ENCODE data around the gene GPER1. TPM values are rescaled to one million over a fixed set of nuclear protein-coding genes. Genes with fewer than 3 reads are reported as not detected.

The GPER1 gene
- total RNA-seq, 1 donor from 2014 or later, result 0.08 TPM

GRCh38 chr7:1059200-1060091, 28.5 kb upstream of the GPER1 start:
- Histone ChIP-seq H3K27me3 (ENCODE audit: control insufficient read depth, insufficient read depth, low read length) (peaks cover 9% of the 10 kb centered on the region), H3K4me3 (ENCODE audit: low read depth, low read length) (no peak overlapping the region), H3K36me3 (ENCODE audit: control insufficient read depth, insufficient read depth, low read length) (no peaks in the 10 kb centered on the region)
- TF ChIP-seq, protein P1, sequence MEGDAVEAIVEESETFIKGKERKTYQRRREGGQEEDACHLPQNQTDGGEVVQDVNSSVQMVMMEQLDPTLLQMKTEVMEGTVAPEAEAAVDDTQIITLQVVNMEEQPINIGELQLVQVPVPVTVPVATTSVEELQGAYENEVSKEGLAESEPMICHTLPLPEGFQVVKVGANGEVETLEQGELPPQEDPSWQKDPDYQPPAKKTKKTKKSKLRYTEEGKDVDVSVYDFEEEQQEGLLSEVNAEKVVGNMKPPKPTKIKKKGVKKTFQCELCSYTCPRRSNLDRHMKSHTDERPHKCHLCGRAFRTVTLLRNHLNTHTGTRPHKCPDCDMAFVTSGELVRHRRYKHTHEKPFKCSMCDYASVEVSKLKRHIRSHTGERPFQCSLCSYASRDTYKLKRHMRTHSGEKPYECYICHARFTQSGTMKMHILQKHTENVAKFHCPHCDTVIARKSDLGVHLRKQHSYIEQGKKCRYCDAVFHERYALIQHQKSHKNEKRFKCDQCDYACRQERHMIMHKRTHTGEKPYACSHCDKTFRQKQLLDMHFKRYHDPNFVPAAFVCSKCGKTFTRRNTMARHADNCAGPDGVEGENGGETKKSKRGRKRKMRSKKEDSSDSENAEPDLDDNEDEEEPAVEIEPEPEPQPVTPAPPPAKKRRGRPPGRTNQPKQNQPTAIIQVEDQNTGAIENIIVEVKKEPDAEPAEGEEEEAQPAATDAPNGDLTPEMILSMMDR (IDR thresholded peaks at IDR 0.05; ENCODE audit: insufficient read depth, low read length, poor library complexity, severe bottlenecking), result no peak
- DNase-seq (ENCODE audit: low read depth), result no peak

- TF ChIP-seq, protein P1 (IDR thresholded peaks at IDR 0.05; ENCODE audit: insufficient read depth, low read length, poor library complexity, severe bottlenecking), result no peak
- Histone ChIP-seq H3K4me3 (ENCODE audit: low read depth, low read length) (peak overlapping the region; percentile 7), H3K27me3 (ENCODE audit: control insufficient read depth, insufficient read depth, low read length) (peaks cover 6% of the 10 kb centered on the region), H3K36me3 (ENCODE audit: control insufficient read depth, insufficient read depth, low read length) (no peaks in the 10 kb centered on the region)
- no peak for DNase-seq (ENCODE audit: low read depth)
Measured at GRCh38 chr7:1060315-1061072, 27.4 kb upstream of the GPER1 start.

GRCh38 chr7:1061180-1061579, 26.7 kb upstream of the GPER1 start:
- TF ChIP-seq, protein P1 (IDR thresholded peaks at IDR 0.05; ENCODE audit: insufficient read depth, low read length, poor library complexity, severe bottlenecking), result no peak
- Histone ChIP-seq H3K27me3 (ENCODE audit: control insufficient read depth, insufficient read depth, low read length) (peaks cover 8% of the 10 kb centered on the region), H3K4me3 (ENCODE audit: low read depth, low read length) (no peak overlapping the region), H3K36me3 (ENCODE audit: control insufficient read depth, insufficient read depth, low read length) (no peaks in the 10 kb centered on the region)
- no peak for DNase-seq (ENCODE audit: low read depth)

DNA sequence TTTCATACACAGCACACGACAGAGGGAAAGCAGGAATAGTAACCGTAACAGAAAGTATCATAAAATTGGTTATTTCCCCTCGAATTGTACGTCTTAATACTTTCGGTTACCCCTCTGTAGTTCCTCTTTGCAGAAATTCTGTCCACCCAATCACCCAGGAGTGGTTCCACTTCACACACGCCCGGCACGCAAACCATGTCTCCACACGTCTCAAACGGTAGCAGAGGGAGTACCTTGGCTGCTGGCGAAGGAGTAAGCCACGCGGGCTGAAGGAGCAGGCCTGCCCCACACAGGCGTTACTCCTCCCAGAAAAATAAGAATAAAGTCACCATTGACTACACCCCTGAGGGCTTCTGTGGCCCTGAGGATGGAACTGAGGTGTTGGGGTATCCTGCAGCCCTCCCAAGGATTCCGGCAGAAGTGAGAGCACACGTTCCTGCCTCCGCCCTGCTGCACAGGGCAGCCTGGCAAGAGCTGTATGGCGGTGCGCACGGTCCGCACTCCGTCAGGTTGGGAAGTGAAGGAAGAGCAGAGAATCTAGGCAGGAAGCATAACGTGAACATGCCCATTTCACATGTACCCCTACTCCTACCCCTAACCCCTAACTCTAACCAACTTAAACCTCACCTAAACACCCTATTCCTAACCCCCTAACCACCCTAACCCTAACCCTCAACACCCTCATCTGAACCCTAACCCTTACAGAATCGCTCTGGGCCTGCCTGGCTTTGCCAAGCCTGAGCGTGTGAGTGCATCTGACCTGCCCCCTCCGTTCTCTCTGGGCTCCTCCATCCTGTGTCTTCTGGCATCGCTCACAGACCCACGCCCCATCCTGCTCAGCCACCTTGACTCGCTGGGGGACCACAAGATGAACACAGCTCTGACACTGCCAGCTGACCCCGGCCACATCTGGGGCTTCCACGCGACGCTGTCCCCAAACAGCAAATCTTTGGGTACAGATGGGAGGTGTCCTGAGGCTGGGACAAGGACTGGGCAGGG, 25.3 kb upstream of the GPER1 start:
- TF ChIP-seq, protein P1 (IDR thresholded peaks at IDR 0.05; ENCODE audit: insufficient read depth, low read length, poor library complexity, severe bottlenecking), result no peak
- DNase-seq (ENCODE audit: low read depth), result no peak
- Histone ChIP-seq H3K36me3 (ENCODE audit: control insufficient read depth, insufficient read depth, low read length) (no peaks in the 10 kb centered on the region), H3K27me3 (ENCODE audit: control insufficient read depth, insufficient read depth, low read length) (peaks cover 8% of the 10 kb centered on the region), H3K4me3 (ENCODE audit: low read depth, low read length) (no peak overlapping the region)

DNA sequence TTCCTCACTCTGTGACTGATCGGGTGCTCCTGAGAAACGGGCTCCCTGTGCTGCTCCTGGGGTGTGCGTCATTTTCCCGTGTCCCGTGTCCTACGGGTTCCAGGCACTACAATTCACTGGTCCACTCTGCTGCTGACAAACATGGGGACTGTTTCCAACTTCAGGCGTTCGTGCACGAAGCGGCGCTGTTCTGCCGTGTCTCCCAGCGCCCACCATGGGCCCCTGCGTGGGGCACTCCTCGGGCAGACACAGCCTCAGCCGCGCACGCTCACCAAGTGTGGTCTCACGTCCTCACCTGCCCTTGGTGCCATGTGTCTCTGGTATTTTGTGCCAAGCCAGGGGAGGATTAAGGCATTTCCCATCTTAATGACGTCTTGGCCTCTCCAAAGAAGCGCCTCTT, 24.6 kb upstream of the GPER1 start:
- no peaks in the 10 kb centered on the region for H3K36me3 ChIP-seq (ENCODE audit: control insufficient read depth, insufficient read depth, low read length)
- no peak for DNase-seq (ENCODE audit: low read depth)
- TF ChIP-seq, protein P1 (IDR thresholded peaks at IDR 0.05; ENCODE audit: insufficient read depth, low read length, poor library complexity, severe bottlenecking), result no peak
- peaks cover 8% of the 10 kb centered on the region for H3K27me3 ChIP-seq (ENCODE audit: control insufficient read depth, insufficient read depth, low read length)
- H3K4me3 ChIP-seq (ENCODE audit: low read depth, low read length), result no peak overlapping the region
